ENCODE measurements around the gene CCDC73.

GRCh38 chr11:32833921-32834320, 39.5 kb upstream of the CCDC73 start:
- no peak for TF ChIP-seq CTCF (IDR thresholded peaks at IDR 0.05 in 4 of 5, conservative IDR thresholded peaks at IDR 0.05 in 1 of 5)
- TF ChIP-seq POLR2A (IDR thresholded peaks at IDR 0.05), result no peak
